ENCODE measurements around the gene SHANK2.

- TF ChIP-seq POLR2AphosphoS5 (IDR thresholded peaks at IDR 0.05) (no peak), CTCF (IDR thresholded peaks at IDR 0.05) (no peak)
Observed at GRCh38 chr11:71227058-71227659, 25.2 kb downstream of the SHANK2 start.

Data from prostate gland (tissue), 2 donors.